Liver (tissue), 9 donors: ENCODE results near the gene ARID3A. TPM values are rescaled to one million over a fixed set of nuclear protein-coding genes. Genes with fewer than 3 reads are reported as not detected.

Source experiments
- DNase-seq: peaks from one replicate; pipeline ENCODE4 v3.0.0-alpha.2; 2017; ENCODE audit warnings: low spot score
- H3K27ac ChIP-seq, 2 donors: one replicate each; pipeline ENCODE4 v1.7.0; 2013; ENCODE audit warnings: inconsistent platforms in 2 of 2, low read length in 2 of 2, control low read depth in 1 of 2, low read depth in 1 of 2, mild to moderate bottlenecking in 1 of 2
- H3K27me3 ChIP-seq, 4 donors: one replicate each; pipeline versions ENCODE4 v1.6.1 to v1.7.0; 2013; ENCODE audit warnings: low read length in 3 of 4, inconsistent platforms in 1 of 4, mild to moderate bottlenecking in 1 of 4, moderate library complexity in 1 of 4; ENCODE audit not compliant: control insufficient read depth in 4 of 4, insufficient read depth in 4 of 4
- H3K36me3 ChIP-seq, 4 donors: one replicate each; pipeline versions ENCODE4 v1.6.1 to v1.7.0; 2013; ENCODE audit warnings: low read length in 3 of 4, mild to moderate bottlenecking in 3 of 4, low read depth in 1 of 4, moderate library complexity in 1 of 4; ENCODE audit not compliant: control insufficient read depth in 4 of 4, insufficient read depth in 3 of 4
- H3K4me1 ChIP-seq, 4 donors: one replicate each; pipeline versions ENCODE4 v1.6.1 to v1.7.0; 2013; ENCODE audit warnings: low read length in 3 of 4, mild to moderate bottlenecking in 3 of 4, moderate library complexity in 1 of 4; ENCODE audit not compliant: control insufficient read depth in 4 of 4, insufficient read depth in 4 of 4
- H3K4me3 ChIP-seq, 3 donors: one replicate each; pipeline versions ENCODE4 v1.6.1 to v1.7.0; 2013; ENCODE audit warnings: low read length in 3 of 3, control low read depth in 1 of 3, low read depth in 1 of 3, mild to moderate bottlenecking in 1 of 3
- H3K9ac ChIP-seq, 2 donors: one replicate each; pipeline ENCODE4 v1.7.0; 2013; ENCODE audit warnings: low read length in 2 of 2, mild to moderate bottlenecking in 2 of 2, moderate library complexity in 2 of 2, control low read depth in 1 of 2, low read depth in 1 of 2
- H3K9me3 ChIP-seq, 4 donors: one replicate each; pipeline versions ENCODE4 v1.6.1 to v1.7.0; 2013; ENCODE audit warnings: low read length in 3 of 4; ENCODE audit not compliant: control insufficient read depth in 4 of 4
- ATF3 ChIP-seq: IDR thresholded peaks from 2 replicates; pipeline ENCODE4 v1.6.1; 2016; ENCODE audit warnings: antibody characterized with exemption
- CTCF ChIP-seq: fragments of 150-350 bp; IDR thresholded peaks from 2 replicates; pipeline ENCODE4 v1.5.1; 2017; ENCODE audit warnings: improper control_type of control experiment, low read depth, low read length; ENCODE audit not compliant: missing input control
- EGR1 ChIP-seq, 2 donors: IDR thresholded peaks; 2 replicates each; pipeline ENCODE4 v1.6.1; 2016 to 2018; ENCODE audit warnings: antibody characterized with exemption in 2 of 2, low read depth in 2 of 2
- FOXA1 ChIP-seq: IDR thresholded peaks from 2 replicates; pipeline ENCODE4 v1.6.1; 2016; ENCODE audit warnings: antibody characterized with exemption
- FOXA2 ChIP-seq: IDR thresholded peaks from 2 replicates; pipeline ENCODE4 v1.6.1; 2016; ENCODE audit warnings: antibody characterized with exemption
- GABPA ChIP-seq, 2 donors: IDR thresholded peaks in 1 of 2; conservative IDR thresholded peaks in 1 of 2; 2 replicates each; pipeline ENCODE4 v1.6.1; 2016; ENCODE audit warnings: antibody characterized with exemption in 2 of 2, mild to moderate bottlenecking in 1 of 2, moderate library complexity in 1 of 2
- HNF4A ChIP-seq, 2 donors: conservative IDR thresholded peaks; 2 replicates each; pipeline ENCODE4 v1.6.1; 2016; ENCODE audit warnings: antibody characterized with exemption in 2 of 2, mild to moderate bottlenecking in 2 of 2
- JUND ChIP-seq, 2 donors: IDR thresholded peaks; 2 replicates each; pipeline ENCODE4 v1.6.1; 2016; ENCODE audit warnings: antibody characterized with exemption in 2 of 2
- MAX ChIP-seq: IDR thresholded peaks from 2 replicates; pipeline ENCODE4 v1.6.1; 2016; ENCODE audit warnings: antibody characterized with exemption
- NR2F2 ChIP-seq: IDR thresholded peaks from 2 replicates; pipeline ENCODE4 v1.6.1; 2016; ENCODE audit warnings: antibody characterized with exemption
- RAD21 ChIP-seq, 2 donors: IDR thresholded peaks; 2 replicates each; pipeline ENCODE4 v1.6.1; 2016; ENCODE audit warnings: antibody characterized with exemption in 2 of 2, mild to moderate bottlenecking in 2 of 2
- RXRA ChIP-seq, 2 donors: IDR thresholded peaks; 2 replicates each; pipeline ENCODE4 v1.6.1; 2017 to 2018; ENCODE audit warnings: antibody characterized with exemption in 2 of 2, mild to moderate bottlenecking in 1 of 2
- SP1 ChIP-seq: IDR thresholded peaks from 2 replicates; pipeline ENCODE4 v1.6.1; 2018; ENCODE audit warnings: antibody characterized with exemption, mild to moderate bottlenecking
- TAF1 ChIP-seq: conservative IDR thresholded peaks from 2 replicates; pipeline ENCODE4 v1.6.1; 2016; ENCODE audit warnings: antibody characterized with exemption, mild to moderate bottlenecking
- YY1 ChIP-seq: IDR thresholded peaks from 2 replicates; pipeline ENCODE4 v1.6.1; 2016; ENCODE audit warnings: antibody characterized with exemption, mild to moderate bottlenecking
- WGBS: extraction: QIAGEN DNeasy Blood & Tissue Kit; methylation state at CpG from one replicate; pipeline ENCODE4 v1.1.7; 2013; 5-methylcytosine and 5-hydroxymethylcytosine counted together
- polyA plus RNA-seq, 2 donors: library from polyadenylated mRNA; stranded (reverse) in 1 of 2; unstranded in 1 of 2; fragments of 200-250 nt in 1 of 2; fragments of >200 nt in 1 of 2; fragmentation: Nextera tagmentation in 1 of 2; extraction: Ambion mirVana in 1 of 2; gene quantifications; one replicate each; pipeline versions ENCODE4 v1.2.1 to v1.2.3, GENCODE V29; 2013 to 2015
- total RNA-seq, 2 donors: library from RNA; depleted of rRNA; stranded (reverse); fragments of >200 nt; gene quantifications; one replicate each; pipeline ENCODE4 v1.2.3, GENCODE V29; 2014
- TF ChIP-seq, protein P1 (sequence below): IDR thresholded peaks from 2 replicates; pipeline ENCODE4 v1.6.1; 2016; ENCODE audit warnings: antibody characterized with exemption, mild to moderate bottlenecking
- TF ChIP-seq, protein P2 (sequence below): IDR thresholded peaks from 2 replicates; pipeline ENCODE4 v1.6.1; 2016; ENCODE audit warnings: antibody characterized with exemption
- donor health status: healthy.
- donor health status: healthy.
- donor health status: healthy.
- donor health status: healthy.
- donor health status: healthy.

The ARID3A gene
- total and polyA plus RNA-seq, 4 donors: 0.74 to 42.4 (median 3.1) TPM

GRCh38 chr19:1017115-1017905 is 91.5 kb downstream of the ARID3A start:
- peak overlapping the region; percentile 22 to 40 for H3K27ac ChIP-seq
- no peaks in the 10 kb centered on the region for H3K9me3 ChIP-seq
- no peak for DNase-seq
- peaks cover 2 to 16% (median 6%) of the 10 kb centered on the region in 4 donors for H3K36me3 ChIP-seq
- peaks cover 30 to 49% (median 39%) of the 10 kb centered on the region in 4 donors for H3K4me1 ChIP-seq
- no peak overlapping the region for H3K4me3 ChIP-seq
- H3K27me3 ChIP-seq: no peaks in the 10 kb centered on the region
- 68% methylated on average over 24 of the region's 24 CpGs for WGBS
- no peak overlapping the region for H3K9ac ChIP-seq
- TF ChIP-seq TAF1 (no peak), CTCF (no peak), SP1 (no peak), ATF3 (no peak), GABPA (IDR thresholded peaks at IDR 0.05 in 1 of 2, conservative IDR thresholded peaks at IDR 0.05 in 1 of 2) (no peak), FOXA1 (no peak), RAD21 (IDR thresholded peaks at IDR 0.05) (no peak), YY1 (no peak), MAX (no peak), RXRA (IDR thresholded peaks at IDR 0.05) (no peak)
- TF ChIP-seq, protein P1, sequence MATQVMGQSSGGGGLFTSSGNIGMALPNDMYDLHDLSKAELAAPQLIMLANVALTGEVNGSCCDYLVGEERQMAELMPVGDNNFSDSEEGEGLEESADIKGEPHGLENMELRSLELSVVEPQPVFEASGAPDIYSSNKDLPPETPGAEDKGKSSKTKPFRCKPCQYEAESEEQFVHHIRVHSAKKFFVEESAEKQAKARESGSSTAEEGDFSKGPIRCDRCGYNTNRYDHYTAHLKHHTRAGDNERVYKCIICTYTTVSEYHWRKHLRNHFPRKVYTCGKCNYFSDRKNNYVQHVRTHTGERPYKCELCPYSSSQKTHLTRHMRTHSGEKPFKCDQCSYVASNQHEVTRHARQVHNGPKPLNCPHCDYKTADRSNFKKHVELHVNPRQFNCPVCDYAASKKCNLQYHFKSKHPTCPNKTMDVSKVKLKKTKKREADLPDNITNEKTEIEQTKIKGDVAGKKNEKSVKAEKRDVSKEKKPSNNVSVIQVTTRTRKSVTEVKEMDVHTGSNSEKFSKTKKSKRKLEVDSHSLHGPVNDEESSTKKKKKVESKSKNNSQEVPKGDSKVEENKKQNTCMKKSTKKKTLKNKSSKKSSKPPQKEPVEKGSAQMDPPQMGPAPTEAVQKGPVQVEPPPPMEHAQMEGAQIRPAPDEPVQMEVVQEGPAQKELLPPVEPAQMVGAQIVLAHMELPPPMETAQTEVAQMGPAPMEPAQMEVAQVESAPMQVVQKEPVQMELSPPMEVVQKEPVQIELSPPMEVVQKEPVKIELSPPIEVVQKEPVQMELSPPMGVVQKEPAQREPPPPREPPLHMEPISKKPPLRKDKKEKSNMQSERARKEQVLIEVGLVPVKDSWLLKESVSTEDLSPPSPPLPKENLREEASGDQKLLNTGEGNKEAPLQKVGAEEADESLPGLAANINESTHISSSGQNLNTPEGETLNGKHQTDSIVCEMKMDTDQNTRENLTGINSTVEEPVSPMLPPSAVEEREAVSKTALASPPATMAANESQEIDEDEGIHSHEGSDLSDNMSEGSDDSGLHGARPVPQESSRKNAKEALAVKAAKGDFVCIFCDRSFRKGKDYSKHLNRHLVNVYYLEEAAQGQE: no peak
- TF ChIP-seq, protein P2, sequence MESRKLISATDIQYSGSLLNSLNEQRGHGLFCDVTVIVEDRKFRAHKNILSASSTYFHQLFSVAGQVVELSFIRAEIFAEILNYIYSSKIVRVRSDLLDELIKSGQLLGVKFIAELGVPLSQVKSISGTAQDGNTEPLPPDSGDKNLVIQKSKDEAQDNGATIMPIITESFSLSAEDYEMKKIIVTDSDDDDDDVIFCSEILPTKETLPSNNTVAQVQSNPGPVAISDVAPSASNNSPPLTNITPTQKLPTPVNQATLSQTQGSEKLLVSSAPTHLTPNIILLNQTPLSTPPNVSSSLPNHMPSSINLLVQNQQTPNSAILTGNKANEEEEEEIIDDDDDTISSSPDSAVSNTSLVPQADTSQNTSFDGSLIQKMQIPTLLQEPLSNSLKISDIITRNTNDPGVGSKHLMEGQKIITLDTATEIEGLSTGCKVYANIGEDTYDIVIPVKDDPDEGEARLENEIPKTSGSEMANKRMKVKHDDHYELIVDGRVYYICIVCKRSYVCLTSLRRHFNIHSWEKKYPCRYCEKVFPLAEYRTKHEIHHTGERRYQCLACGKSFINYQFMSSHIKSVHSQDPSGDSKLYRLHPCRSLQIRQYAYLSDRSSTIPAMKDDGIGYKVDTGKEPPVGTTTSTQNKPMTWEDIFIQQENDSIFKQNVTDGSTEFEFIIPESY: no peak

- peaks cover 30 to 49% (median 39%) of the 10 kb centered on the region in 4 donors for H3K4me1 ChIP-seq
- WGBS: 93% methylated on average over 9 of the region's 9 CpGs
- no peak overlapping the region for H3K27ac ChIP-seq
- peaks cover 2 to 12% (median 3%) of the 10 kb centered on the region in 4 donors for H3K36me3 ChIP-seq
- no peaks in the 10 kb centered on the region for H3K9me3 ChIP-seq
- no peak overlapping the region for H3K9ac ChIP-seq
- no peak overlapping the region for H3K4me3 ChIP-seq
- no peak for DNase-seq
- no peaks in the 10 kb centered on the region for H3K27me3 ChIP-seq
- TF ChIP-seq HNF4A (conservative IDR thresholded peaks at IDR 0.05) (no peak), EGR1 (IDR thresholded peaks at IDR 0.05; ENCODE audit: low read depth in 2 of 2) (no peak), SP1 (no peak), JUND (IDR thresholded peaks at IDR 0.05) (no peak), NR2F2 (no peak), FOXA1 (no peak), RAD21 (IDR thresholded peaks at IDR 0.05) (no peak), YY1 (no peak), GABPA (IDR thresholded peaks at IDR 0.05 in 1 of 2, conservative IDR thresholded peaks at IDR 0.05 in 1 of 2) (no peak), FOXA2 (no peak), CTCF (no peak)
- TF ChIP-seq, protein P1: no peak
Observed at GRCh38 chr19:1017906-1018305, 92.1 kb downstream of the ARID3A start.
